ENCODE data around the gene TSPEAR. TPM values are rescaled to one million over a fixed set of nuclear protein-coding genes. Genes with fewer than 3 reads are reported as not detected.

The TSPEAR gene
- total RNA-seq, 4 donors from 2014 or later, result not detected

DNA sequence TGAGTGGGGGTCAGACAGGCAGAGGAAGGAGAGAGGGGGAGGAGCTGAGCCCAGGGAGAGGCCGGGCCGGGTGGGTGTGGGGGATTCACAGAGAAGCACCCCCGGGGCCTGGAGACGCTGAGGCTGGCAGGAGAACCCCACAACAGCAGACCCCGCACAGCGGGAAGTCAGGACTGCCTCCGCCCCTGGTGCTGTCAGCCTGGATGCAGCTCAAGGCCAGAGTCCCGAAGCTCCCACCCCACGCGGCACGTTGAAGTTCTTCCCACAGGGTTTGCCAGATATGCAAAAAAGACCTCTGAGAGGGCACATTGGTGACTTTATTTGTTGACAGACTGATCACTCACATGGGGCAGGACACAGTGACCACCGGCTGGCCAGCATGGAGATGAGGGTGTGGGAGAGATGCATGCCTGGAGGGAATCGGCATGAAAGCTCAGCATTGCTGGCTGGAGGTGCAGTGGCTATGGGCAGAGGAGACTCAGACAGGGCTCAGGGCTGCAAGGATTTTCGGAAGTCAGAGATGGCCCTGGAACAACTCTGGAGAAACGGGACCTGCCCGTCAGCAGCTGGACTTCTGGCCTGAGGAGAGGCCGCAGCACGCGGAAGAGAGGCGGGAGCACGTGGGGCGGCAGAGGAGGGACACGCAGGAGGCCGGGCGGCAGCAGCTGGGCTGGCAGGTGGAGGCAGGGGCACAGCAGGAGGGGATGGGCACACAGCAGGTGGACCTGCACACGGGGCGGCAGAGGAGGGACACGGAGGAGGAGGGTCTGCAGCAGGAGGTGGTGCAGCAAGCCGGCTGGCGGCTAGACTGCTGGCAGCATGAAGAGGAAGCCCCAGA, 153.7 kb downstream of the TSPEAR start:
- no peak for TF ChIP-seq EP300 (IDR thresholded peaks at IDR 0.05; ENCODE audit: low read depth)
- TF ChIP-seq, protein P1, sequence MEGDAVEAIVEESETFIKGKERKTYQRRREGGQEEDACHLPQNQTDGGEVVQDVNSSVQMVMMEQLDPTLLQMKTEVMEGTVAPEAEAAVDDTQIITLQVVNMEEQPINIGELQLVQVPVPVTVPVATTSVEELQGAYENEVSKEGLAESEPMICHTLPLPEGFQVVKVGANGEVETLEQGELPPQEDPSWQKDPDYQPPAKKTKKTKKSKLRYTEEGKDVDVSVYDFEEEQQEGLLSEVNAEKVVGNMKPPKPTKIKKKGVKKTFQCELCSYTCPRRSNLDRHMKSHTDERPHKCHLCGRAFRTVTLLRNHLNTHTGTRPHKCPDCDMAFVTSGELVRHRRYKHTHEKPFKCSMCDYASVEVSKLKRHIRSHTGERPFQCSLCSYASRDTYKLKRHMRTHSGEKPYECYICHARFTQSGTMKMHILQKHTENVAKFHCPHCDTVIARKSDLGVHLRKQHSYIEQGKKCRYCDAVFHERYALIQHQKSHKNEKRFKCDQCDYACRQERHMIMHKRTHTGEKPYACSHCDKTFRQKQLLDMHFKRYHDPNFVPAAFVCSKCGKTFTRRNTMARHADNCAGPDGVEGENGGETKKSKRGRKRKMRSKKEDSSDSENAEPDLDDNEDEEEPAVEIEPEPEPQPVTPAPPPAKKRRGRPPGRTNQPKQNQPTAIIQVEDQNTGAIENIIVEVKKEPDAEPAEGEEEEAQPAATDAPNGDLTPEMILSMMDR (IDR thresholded peaks at IDR 0.05), result no peak
- no peak for TF ChIP-seq POLR2AphosphoS5 (IDR thresholded peaks at IDR 0.05)
- no peak for TF ChIP-seq POLR2A (IDR thresholded peaks at IDR 0.05)
- DNase-seq, result no peak
- Histone ChIP-seq H3K27ac (no peak overlapping the region), H3K36me3 (no peaks in the 10 kb centered on the region), H3K4me1 (no peaks in the 10 kb centered on the region), H3K27me3 (peaks cover 23% of the 10 kb centered on the region), H3K4me3 (no peak overlapping the region), H3K9me3 (no peaks in the 10 kb centered on the region)
- intact Hi-C loops (cut with DNase I; ENCODE audit: low total_unique reads) (no loop called here), in situ Hi-C loops (cut with MboI; ENCODE audit: low pct_ligation_motif_present in 1 of 4, low pct_unique_long_range_greater_than_20kb in 1 of 4, low sequenced_read_pairs in 3 of 4) (no loop called here)
- 39 to 68% methylated on average over 5 to 30 of the region's 30 CpGs for WGBS, 2 donors (ENCODE audit: low coverage in 1 of 2)

GRCh38 chr21:44556879-44557278, 154.5 kb downstream of the TSPEAR start:
- Histone ChIP-seq H3K27me3 (peaks cover 23% of the 10 kb centered on the region), H3K4me3 (no peak overlapping the region), H3K9me3 (no peaks in the 10 kb centered on the region), H3K36me3 (no peaks in the 10 kb centered on the region), H3K4me1 (no peaks in the 10 kb centered on the region), H3K27ac (no peak overlapping the region)
- TF ChIP-seq POLR2A (IDR thresholded peaks at IDR 0.05) (no peak), EP300 (IDR thresholded peaks at IDR 0.05; ENCODE audit: low read depth) (no peak), POLR2AphosphoS5 (IDR thresholded peaks at IDR 0.05) (no peak)
- TF ChIP-seq, protein P1 (IDR thresholded peaks at IDR 0.05), result no peak
- DNase-seq, result no peak
- intact Hi-C loops (cut with DNase I; ENCODE audit: low total_unique reads) (no loop called here), in situ Hi-C loops (cut with MboI; ENCODE audit: low pct_ligation_motif_present in 1 of 4, low pct_unique_long_range_greater_than_20kb in 1 of 4, low sequenced_read_pairs in 3 of 4) (no loop called here)
- 56 to 81% methylated on average over 5 to 9 of the region's 9 CpGs for WGBS, 2 donors (ENCODE audit: low coverage in 1 of 2)

- H3K36me3 ChIP-seq, result no peaks in the 10 kb centered on the region
- TF ChIP-seq POLR2A (IDR thresholded peaks at IDR 0.05) (no peak), POLR2AphosphoS5 (IDR thresholded peaks at IDR 0.05) (no peak), EP300 (IDR thresholded peaks at IDR 0.05; ENCODE audit: low read depth) (no peak)
- TF ChIP-seq, protein P1 (IDR thresholded peaks at IDR 0.05), result no peak
- WGBS, 2 donors (ENCODE audit: low coverage in 1 of 2), result 27 to 82% methylated on average over 2 to 13 of the region's 13 CpGs
- no peaks in the 10 kb centered on the region for H3K9me3 ChIP-seq
- no peak overlapping the region for H3K4me3 ChIP-seq
- intact Hi-C loops (cut with DNase I; ENCODE audit: low total_unique reads) (no loop called here), in situ Hi-C loops (cut with MboI; ENCODE audit: low pct_ligation_motif_present in 1 of 4, low pct_unique_long_range_greater_than_20kb in 1 of 4, low sequenced_read_pairs in 3 of 4) (no loop called here)
- no peak for DNase-seq
- H3K27me3 ChIP-seq, result peaks cover 23% of the 10 kb centered on the region
- H3K4me1 ChIP-seq, result no peaks in the 10 kb centered on the region
- H3K27ac ChIP-seq, result no peak overlapping the region
Measured at GRCh38 chr21:44555200-44555875, 156.0 kb downstream of the TSPEAR start.

DNA sequence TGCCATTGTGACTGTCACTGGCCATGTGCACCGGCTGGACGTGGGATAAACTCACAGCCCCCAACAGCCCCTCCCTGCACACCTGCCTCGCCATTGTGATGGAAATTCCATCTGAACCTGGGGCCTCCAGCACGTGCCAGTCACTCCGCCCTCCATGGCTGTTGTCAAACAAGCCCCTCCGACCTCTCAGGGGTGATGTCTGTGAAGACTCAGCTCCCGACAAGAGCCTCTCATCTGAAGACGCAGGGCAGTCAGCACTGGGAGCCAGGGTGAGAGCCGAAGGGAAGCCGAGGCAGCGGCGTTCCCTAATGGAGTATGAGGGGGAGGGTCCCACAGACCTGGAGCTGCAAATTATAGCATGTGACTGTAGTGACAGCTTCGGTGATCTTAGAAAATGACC, 158.7 kb downstream of the TSPEAR start:
- Histone ChIP-seq H3K4me3 (no peak overlapping the region), H3K4me1 (no peaks in the 10 kb centered on the region), H3K9me3 (no peaks in the 10 kb centered on the region), H3K27ac (no peak overlapping the region), H3K36me3 (no peaks in the 10 kb centered on the region), H3K27me3 (peaks cover 37% of the 10 kb centered on the region)
- in situ Hi-C loops (cut with MboI; ENCODE audit: low pct_ligation_motif_present in 1 of 4, low pct_unique_long_range_greater_than_20kb in 1 of 4, low sequenced_read_pairs in 3 of 4) (no loop called here), intact Hi-C loops (cut with DNase I; ENCODE audit: low total_unique reads) (no loop called here)
- no peak for TF ChIP-seq POLR2A (IDR thresholded peaks at IDR 0.05)
- no peak for TF ChIP-seq EP300 (IDR thresholded peaks at IDR 0.05; ENCODE audit: low read depth)
- no peak for TF ChIP-seq POLR2AphosphoS5 (IDR thresholded peaks at IDR 0.05)
- TF ChIP-seq, protein P1 (IDR thresholded peaks at IDR 0.05), result no peak
- no peak for DNase-seq
- WGBS, 2 donors (ENCODE audit: low coverage in 1 of 2), result 82% methylated on average over 13 of the region's 13 CpGs; no CpG with 5 or more reads in 1 of the 2 donors
